Measurements from ENCODE around the gene NAV2. TPM values are rescaled to one million over a fixed set of nuclear protein-coding genes. Genes with fewer than 3 reads are reported as not detected.

The NAV2 gene
- polyA plus RNA-seq, 1 donor from 2014 or later: 3.0 TPM

GRCh38 chr11:19882356-19882755, 169.7 kb downstream of the NAV2 start:
- no peak overlapping the region for H3K9ac ChIP-seq (ENCODE audit: low read length)
- no peak overlapping the region for H3K4me3 ChIP-seq (ENCODE audit: low read length)
- H3K4me2 ChIP-seq (ENCODE audit: low read length): no peak overlapping the region
- H4K20me1 ChIP-seq (ENCODE audit: insufficient read depth): no peaks in the 10 kb centered on the region
- no peaks in the 10 kb centered on the region for H3K9me2 ChIP-seq (ENCODE audit: insufficient read depth, low read length)
- H3K36me3 ChIP-seq (ENCODE audit: insufficient read depth, low read length): no peaks in the 10 kb centered on the region
- H3K27ac ChIP-seq (ENCODE audit: low read length): no peak overlapping the region
- H3K79me2 ChIP-seq (replicated peaks; ENCODE audit: insufficient read depth, low read length): no peaks in the 10 kb centered on the region
- no peak overlapping the region for H2AFZ ChIP-seq (ENCODE audit: low read depth, low read length)
- H3F3A ChIP-seq (ENCODE audit: insufficient read depth, low read length, poor library complexity, severe bottlenecking): no peaks in the 10 kb centered on the region
- H3K27me3 ChIP-seq (ENCODE audit: insufficient read depth, low read depth, low read length): no peaks in the 10 kb centered on the region
- H3K9me3 ChIP-seq (ENCODE audit: low read length): no peaks in the 10 kb centered on the region
- TF ChIP-seq RAD21 (conservative IDR thresholded peaks at IDR 0.05): no peak
- no peak for TF ChIP-seq EP300 (conservative IDR thresholded peaks at IDR 0.05; ENCODE audit: poor library complexity, severe bottlenecking)
- TF ChIP-seq REST (IDR thresholded peaks at IDR 0.05; ENCODE audit: borderline replicate concordance): no peak
- TF ChIP-seq POLR2AphosphoS5 (IDR thresholded peaks at IDR 0.05): no peak
- TF ChIP-seq SMC3 (conservative IDR thresholded peaks at IDR 0.05; ENCODE audit: poor library complexity): no peak
- TF ChIP-seq CTCF (IDR thresholded peaks at IDR 0.05; ENCODE audit: poor library complexity, severe bottlenecking): no peak
- no peak for TF ChIP-seq MXI1 (conservative IDR thresholded peaks at IDR 0.05; ENCODE audit: poor library complexity, severe bottlenecking)
- TF ChIP-seq TAF1 (IDR thresholded peaks at IDR 0.05; ENCODE audit: low read depth): no peak
- no peak for TF ChIP-seq EZH2 (IDR thresholded peaks at IDR 0.05; ENCODE audit: borderline replicate concordance, insufficient read depth, low read length, poor library complexity, severe bottlenecking)

GRCh38 chr11:19886498-19886897, 173.9 kb downstream of the NAV2 start:
- Histone ChIP-seq H3K79me2 (replicated peaks; ENCODE audit: insufficient read depth, low read length) (no peaks in the 10 kb centered on the region), H4K20me1 (ENCODE audit: insufficient read depth) (no peaks in the 10 kb centered on the region), H3K9me2 (ENCODE audit: insufficient read depth, low read length) (no peaks in the 10 kb centered on the region), H3K9me3 (ENCODE audit: low read length) (no peaks in the 10 kb centered on the region), H2AFZ (ENCODE audit: low read depth, low read length) (no peak overlapping the region), H3K4me2 (ENCODE audit: low read length) (no peak overlapping the region), H3K27me3 (ENCODE audit: insufficient read depth, low read depth, low read length) (no peaks in the 10 kb centered on the region), H3K36me3 (ENCODE audit: insufficient read depth, low read length) (no peaks in the 10 kb centered on the region), H3K9ac (ENCODE audit: low read length) (no peak overlapping the region), H3K27ac (ENCODE audit: low read length) (no peak overlapping the region), H3F3A (ENCODE audit: insufficient read depth, low read length, poor library complexity, severe bottlenecking) (no peaks in the 10 kb centered on the region), H3K4me3 (ENCODE audit: low read length) (no peak overlapping the region)
- TF ChIP-seq SMC3 (conservative IDR thresholded peaks at IDR 0.05; ENCODE audit: poor library complexity) (no peak), EP300 (conservative IDR thresholded peaks at IDR 0.05; ENCODE audit: poor library complexity, severe bottlenecking) (no peak), TAF1 (IDR thresholded peaks at IDR 0.05; ENCODE audit: low read depth) (no peak), RAD21 (conservative IDR thresholded peaks at IDR 0.05) (no peak), CTCF (IDR thresholded peaks at IDR 0.05; ENCODE audit: poor library complexity, severe bottlenecking) (no peak), POLR2AphosphoS5 (IDR thresholded peaks at IDR 0.05) (no peak), EZH2 (IDR thresholded peaks at IDR 0.05; ENCODE audit: borderline replicate concordance, insufficient read depth, low read length, poor library complexity, severe bottlenecking) (no peak), REST (IDR thresholded peaks at IDR 0.05; ENCODE audit: borderline replicate concordance) (no peak), MXI1 (conservative IDR thresholded peaks at IDR 0.05; ENCODE audit: poor library complexity, severe bottlenecking) (no peak)

Data from neural cell (in vitro differentiated cells).